Bronchial epithelial cell (primary cell): ENCODE measurements around the gene KCNK16. TPM values are rescaled to one million over a fixed set of nuclear protein-coding genes. Genes with fewer than 3 reads are reported as not detected.

Source experiments
- DNase-seq: peaks from one replicate; pipeline ENCODE4 v3.0.0-alpha.2; 2010; ENCODE audit warnings: low read depth
- FAIRE-seq: peaks from 2 replicates; lab custom pipeline; 2011; peaks lifted over from hg19 to GRCh38; lab: Jason Lieb, UNC
- H3K27me3 ChIP-seq: 2 replicates; pipeline ENCODE4 v1.5.1; 2011; ENCODE audit warnings: low read length; ENCODE audit not compliant: control insufficient read depth, insufficient read depth
- H3K36me3 ChIP-seq: 2 replicates; pipeline ENCODE4 v1.5.1; 2011; ENCODE audit warnings: low read length; ENCODE audit not compliant: control insufficient read depth, insufficient read depth
- H3K4me3 ChIP-seq: 2 replicates; pipeline ENCODE4 v1.5.1; 2011; ENCODE audit warnings: mild to moderate bottlenecking, low read depth, low read length, control low read depth
- total RNA-seq: library from RNA; depleted of rRNA; stranded (reverse); fragments of >200 nt; gene quantifications from 2 replicates; pipeline ENCODE4 v1.2.1, GENCODE V29; 2014
- TF ChIP-seq, protein P1 (sequence below): IDR thresholded peaks from 2 replicates; pipeline ENCODE4 v1.5.1; 2011; ENCODE audit warnings: mild to moderate bottlenecking, moderate library complexity, low read length, control low read depth, inconsistent platforms; ENCODE audit not compliant: insufficient read depth, severe bottlenecking

The KCNK16 gene
- total RNA-seq, 1 donor from 2014 or later: not detected

DNA sequence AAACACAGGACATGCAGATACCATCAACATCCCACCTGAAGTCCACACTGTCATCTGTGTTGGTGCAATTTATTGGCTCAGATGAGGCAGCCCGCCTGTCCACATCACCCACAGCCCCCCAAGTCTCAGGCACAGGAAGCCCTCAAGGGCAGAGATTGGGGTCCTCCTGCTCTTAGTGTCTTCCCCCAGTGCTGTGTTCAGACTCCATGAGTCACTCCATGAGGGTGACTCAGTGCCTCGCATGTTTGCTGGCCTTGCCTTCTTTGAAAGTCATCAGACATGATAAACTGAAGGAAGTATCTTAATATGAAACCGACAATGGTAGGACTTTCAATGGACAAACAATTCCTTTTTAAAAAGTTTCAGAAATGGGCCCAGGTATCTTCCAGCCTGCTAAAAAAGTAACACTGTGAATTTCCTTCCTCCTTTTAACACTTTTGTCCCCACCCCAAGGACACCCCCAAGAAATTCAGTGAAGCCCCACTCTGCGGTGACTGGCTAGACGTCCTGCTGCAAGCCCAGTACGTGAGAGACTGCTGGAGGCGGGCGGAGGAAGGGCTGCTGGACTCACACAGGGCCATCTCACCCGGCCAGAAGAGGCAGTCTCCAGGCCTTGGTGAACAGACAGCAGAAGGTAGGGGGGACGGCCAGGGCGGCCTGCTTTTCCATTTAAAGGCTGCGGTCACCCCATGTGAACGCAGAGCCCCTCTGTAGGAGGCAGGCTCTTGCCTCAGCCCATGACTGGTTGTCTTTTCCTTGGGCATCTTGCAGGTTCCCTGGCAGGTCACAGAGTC is 43.0 kb upstream of the KCNK16 start:
- H3K4me3 ChIP-seq: no peak overlapping the region
- FAIRE-seq (no peak), DNase-seq (peak; percentile 73)
- H3K36me3 ChIP-seq: no peaks in the 10 kb centered on the region
- H3K27me3 ChIP-seq: no peaks in the 10 kb centered on the region
- TF ChIP-seq, protein P1, sequence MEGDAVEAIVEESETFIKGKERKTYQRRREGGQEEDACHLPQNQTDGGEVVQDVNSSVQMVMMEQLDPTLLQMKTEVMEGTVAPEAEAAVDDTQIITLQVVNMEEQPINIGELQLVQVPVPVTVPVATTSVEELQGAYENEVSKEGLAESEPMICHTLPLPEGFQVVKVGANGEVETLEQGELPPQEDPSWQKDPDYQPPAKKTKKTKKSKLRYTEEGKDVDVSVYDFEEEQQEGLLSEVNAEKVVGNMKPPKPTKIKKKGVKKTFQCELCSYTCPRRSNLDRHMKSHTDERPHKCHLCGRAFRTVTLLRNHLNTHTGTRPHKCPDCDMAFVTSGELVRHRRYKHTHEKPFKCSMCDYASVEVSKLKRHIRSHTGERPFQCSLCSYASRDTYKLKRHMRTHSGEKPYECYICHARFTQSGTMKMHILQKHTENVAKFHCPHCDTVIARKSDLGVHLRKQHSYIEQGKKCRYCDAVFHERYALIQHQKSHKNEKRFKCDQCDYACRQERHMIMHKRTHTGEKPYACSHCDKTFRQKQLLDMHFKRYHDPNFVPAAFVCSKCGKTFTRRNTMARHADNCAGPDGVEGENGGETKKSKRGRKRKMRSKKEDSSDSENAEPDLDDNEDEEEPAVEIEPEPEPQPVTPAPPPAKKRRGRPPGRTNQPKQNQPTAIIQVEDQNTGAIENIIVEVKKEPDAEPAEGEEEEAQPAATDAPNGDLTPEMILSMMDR: no peak

DNA sequence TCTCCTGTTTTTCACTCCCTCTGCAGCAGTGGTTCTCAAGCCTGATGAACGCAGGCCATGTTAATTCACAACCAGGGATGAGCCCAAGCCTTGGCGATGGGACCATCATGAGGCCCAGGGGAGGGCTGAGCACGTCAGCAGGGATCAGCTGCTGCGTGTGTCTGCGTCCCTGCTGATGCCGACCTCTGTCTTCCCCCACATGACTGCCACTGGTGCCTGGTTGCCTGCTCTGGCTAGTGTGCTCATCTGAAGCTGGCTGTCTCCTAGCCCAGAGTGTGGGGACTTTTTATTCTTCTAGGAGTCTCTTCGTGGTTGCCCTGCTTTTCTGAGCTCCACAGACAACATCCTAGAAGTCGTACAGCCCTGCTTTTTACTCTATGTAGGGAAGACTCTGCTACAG is 40.8 kb upstream of the KCNK16 start:
- H3K36me3 ChIP-seq: no peaks in the 10 kb centered on the region
- FAIRE-seq: no peak
- DNase-seq: no peak
- H3K27me3 ChIP-seq: no peaks in the 10 kb centered on the region
- TF ChIP-seq, protein P1: no peak
- H3K4me3 ChIP-seq: no peak overlapping the region

DNA sequence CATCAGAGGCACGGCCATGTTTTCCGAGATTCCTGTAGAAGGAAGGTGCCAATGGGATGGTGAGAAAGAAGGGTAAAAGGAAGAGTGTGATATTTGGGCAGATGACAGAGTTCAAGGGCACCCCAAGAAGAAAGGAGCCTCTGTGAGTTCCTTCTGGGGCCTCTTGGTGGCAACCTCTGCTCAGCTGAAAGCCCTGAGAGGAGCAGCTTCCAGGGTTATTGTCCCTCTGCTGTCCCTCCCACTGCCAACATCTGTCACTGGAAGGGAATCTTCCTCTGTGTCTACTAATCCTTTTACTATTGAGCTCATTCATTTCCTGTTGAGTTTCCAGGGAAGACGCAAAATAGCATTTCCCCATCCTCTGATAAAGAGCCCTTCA is 40.0 kb upstream of the KCNK16 start:
- no peak for FAIRE-seq
- Histone ChIP-seq H3K27me3 (no peaks in the 10 kb centered on the region), H3K4me3 (no peak overlapping the region), H3K36me3 (no peaks in the 10 kb centered on the region)
- DNase-seq: no peak
- TF ChIP-seq, protein P1: no peak

DNA sequence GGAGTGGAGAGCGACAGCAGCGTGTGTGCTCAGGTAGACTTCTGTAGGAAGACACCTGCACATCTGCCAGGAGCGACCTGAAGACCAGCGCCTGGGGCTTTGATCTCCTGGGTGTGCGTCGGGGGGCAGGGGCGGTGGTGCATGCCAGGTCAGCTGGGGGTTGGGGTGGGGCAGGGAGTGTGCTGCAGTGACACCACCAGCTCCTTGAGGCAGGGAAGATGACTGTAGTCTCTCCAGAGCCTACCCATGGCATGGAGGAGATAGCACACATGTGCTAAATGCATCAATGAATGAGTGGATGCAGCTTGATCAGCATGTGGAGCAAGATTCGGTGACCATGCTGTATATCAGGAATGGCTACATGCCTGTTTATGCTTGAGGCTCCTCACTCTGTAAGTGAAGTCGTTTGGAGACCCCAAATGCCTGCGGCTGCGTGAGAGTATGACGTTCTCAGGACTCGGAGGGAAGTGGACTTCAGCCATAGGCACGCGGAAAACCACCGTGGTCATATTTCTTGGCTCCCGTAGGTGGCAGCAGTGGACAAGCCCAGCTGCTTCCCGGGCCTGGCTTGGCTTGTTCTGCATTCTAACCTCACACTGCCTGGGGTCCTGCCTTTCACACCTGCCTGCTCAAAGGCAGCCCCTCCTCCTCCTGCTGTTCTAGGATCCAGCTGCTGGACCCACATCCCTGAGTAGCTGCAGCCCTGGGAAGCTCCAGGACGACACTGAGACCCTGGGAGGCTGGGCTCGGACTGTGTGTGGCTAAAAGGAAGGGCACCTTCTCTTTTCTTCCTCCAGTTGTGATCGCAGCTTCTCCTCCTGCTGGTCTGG is 39.4 kb upstream of the KCNK16 start:
- H3K36me3 ChIP-seq: no peaks in the 10 kb centered on the region
- H3K27me3 ChIP-seq: no peaks in the 10 kb centered on the region
- TF ChIP-seq, protein P1: peak; percentile 95
- FAIRE-seq (no peak), DNase-seq (peak; percentile 46)
- H3K4me3 ChIP-seq: no peak overlapping the region

DNA sequence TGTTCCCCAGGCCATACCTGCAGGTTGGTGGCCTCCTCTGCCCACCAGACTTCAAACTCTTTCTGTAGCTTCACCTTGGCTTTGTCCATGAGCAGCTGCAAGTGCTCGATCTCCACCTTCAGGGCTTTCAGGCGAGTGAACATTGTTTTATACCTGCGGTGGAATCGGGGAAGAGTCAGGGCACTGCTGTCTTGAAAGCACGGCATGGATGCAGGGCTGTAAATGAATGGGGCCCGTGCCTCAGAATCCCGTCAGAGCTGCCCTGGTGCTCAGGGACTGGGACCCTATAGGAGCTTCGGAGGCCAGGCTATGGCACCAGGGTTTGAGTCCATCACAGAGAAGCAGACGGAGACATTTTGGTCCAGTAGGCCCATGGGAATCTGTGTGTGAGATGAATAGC is 37.9 kb upstream of the KCNK16 start:
- DNase-seq (no peak), FAIRE-seq (no peak)
- TF ChIP-seq, protein P1: no peak
- Histone ChIP-seq H3K27me3 (no peaks in the 10 kb centered on the region), H3K36me3 (no peaks in the 10 kb centered on the region), H3K4me3 (no peak overlapping the region)
